GM12878 (cell line): ENCODE results near the gene GIGYF1. TPM values are rescaled to one million over a fixed set of nuclear protein-coding genes. Genes with fewer than 3 reads are reported as not detected.
"Not testable (repeated sequence)": the region's sequence is repeated elsewhere in the genome, so short reads cannot be mapped to it uniquely, and the experiment has no call there.

Experiments used
- ATAC-seq: fragments of 200-7000 bp; cut with Tn5 transposase; 3 replicates; pipeline ENCODE4 v1.9.1; 2020; ENCODE audit warnings: mild to moderate bottlenecking, moderate library complexity
- BruUV-seq: library from RNA; stranded (reverse); fragments of 400-500 nt; replicated peaks from 2 replicates; lab custom pipeline; 2021; lab: Mats Ljungman, UMichigan
- CTCF ChIA-PET: fragments of 300-600 bp; sonication (Branson Sonifier 250); formaldehyde crosslinking; extraction: SDS; loops from one replicate; lab custom pipeline; 2021; ENCODE audit warnings: inconsistent platforms; lab: Yijun Ruan, JAX
- POLR2A ChIA-PET: fragments of 350-600 bp; formaldehyde crosslinking; extraction: SDS; loops from one replicate; lab custom pipeline; 2021; ENCODE audit warnings: inconsistent platforms; lab: Charles Lee
- RAD21 ChIA-PET: fragments of 300-600 bp; sonication (Branson Sonifier 250); formaldehyde crosslinking; loops from one replicate; lab custom pipeline; 2023; ENCODE audit warnings: antibody characterized with exemption; ENCODE audit not compliant: unreplicated experiment; lab: Charles Lee
- SMC1A ChIA-PET: fragments of 300-600 bp; sonication (Branson Sonifier 250); formaldehyde crosslinking; loops from one replicate; lab custom pipeline; 2023; ENCODE audit not compliant: unreplicated experiment, uncharacterized antibody; lab: Charles Lee
- DNase-seq: peaks from one replicate; pipeline ENCODE4 v3.0.0-alpha.2; 2011; ENCODE audit warnings: low read depth, low spot score
- FAIRE-seq: peaks from 3 replicates; lab custom pipeline; 2011; peaks lifted over from hg19 to GRCh38; lab: Jason Lieb, UNC
- H2AFZ ChIP-seq: 2 replicates; pipeline ENCODE4 v1.6.0; 2011; ENCODE audit warnings: low read depth, low read length, control low read depth; ENCODE audit not compliant: control insufficient read depth
- H3K27ac ChIP-seq: 2 replicates; pipeline ENCODE4 v1.5.1; 2011; ENCODE audit warnings: control low read depth; ENCODE audit not compliant: control insufficient read depth, insufficient read depth
- H3K27me3 ChIP-seq, 2 experiments: replicated peaks in 1 of 2; 2 replicates each; pipeline versions ENCODE4 v1.6.0 to v1.6.1; 2011; ENCODE audit warnings: low read length in 1 of 2; ENCODE audit not compliant: control insufficient read depth in 2 of 2, insufficient read depth in 2 of 2
- H3K36me3 ChIP-seq, 2 experiments: 2 replicates each; pipeline ENCODE4 v1.5.1; 2011; ENCODE audit warnings: low read length in 1 of 2; ENCODE audit not compliant: control insufficient read depth in 2 of 2, insufficient read depth in 2 of 2
- H3K4me1 ChIP-seq: 2 replicates; pipeline ENCODE4 v1.6.1; 2011; ENCODE audit warnings: mild to moderate bottlenecking, low read length, moderate library complexity, mixed read lengths; ENCODE audit not compliant: control insufficient read depth, insufficient read depth
- H3K4me2 ChIP-seq: 2 replicates; pipeline ENCODE4 v1.6.0; 2011; ENCODE audit warnings: control low read depth; ENCODE audit not compliant: control insufficient read depth, insufficient read depth
- H3K4me3 ChIP-seq: fragments of 200-600 bp; sonication (generic); 2 replicates; pipeline ENCODE4 v1.5.1; 2016
- H3K79me2 ChIP-seq: 2 replicates; pipeline ENCODE4 v1.6.0; 2011; ENCODE audit warnings: low read length; ENCODE audit not compliant: control insufficient read depth, insufficient read depth
- H3K9ac ChIP-seq: 2 replicates; pipeline ENCODE4 v1.8.0; 2011; ENCODE audit warnings: low read length, control low read depth, mixed read lengths; ENCODE audit not compliant: control insufficient read depth, insufficient read depth
- H3K9me3 ChIP-seq: replicated peaks from 3 replicates; pipeline ENCODE4 v1.5.1; 2011; ENCODE audit warnings: mild to moderate bottlenecking, low read length; ENCODE audit not compliant: control insufficient read depth, insufficient read depth
- H4K20me1 ChIP-seq: 2 replicates; pipeline ENCODE4 v1.6.0; 2011; ENCODE audit not compliant: control insufficient read depth, insufficient read depth
- CHD4 ChIP-seq: fragments of 200-600 bp; sonication (generic); IDR thresholded peaks from 2 replicates; pipeline ENCODE4 v1.6.1; 2016; ENCODE audit warnings: mild to moderate bottlenecking
- HSF1 ChIP-seq: fragments of 150-350 bp; IDR thresholded peaks from 2 replicates; pipeline ENCODE4 v1.6.1; 2014; ENCODE audit warnings: mild to moderate bottlenecking, low read depth, low read length
- MXI1 ChIP-seq: fragments of 150-350 bp; IDR thresholded peaks from 2 replicates; pipeline ENCODE4 v1.6.1; 2011; ENCODE audit warnings: low read depth, mild to moderate bottlenecking, inconsistent platforms, low read length, improper control_type of control experiment
- MYB ChIP-seq: fragments of 150-350 bp; IDR thresholded peaks from 2 replicates; pipeline ENCODE4 v1.6.1; 2014; ENCODE audit warnings: mild to moderate bottlenecking, low read depth, low read length, borderline replicate concordance
- PBX3 ChIP-seq: IDR thresholded peaks from 2 replicates; pipeline ENCODE4 v1.6.1; 2011; ENCODE audit warnings: mild to moderate bottlenecking, low read depth, low read length, moderate library complexity; ENCODE audit not compliant: insufficient replicate concordance
- SIX5 ChIP-seq: IDR thresholded peaks from 2 replicates; pipeline ENCODE4 v1.6.1; 2011; ENCODE audit warnings: mild to moderate bottlenecking, low read depth, low read length, moderate library complexity; ENCODE audit not compliant: severe bottlenecking
- SMARCA5 ChIP-seq: fragments of 450-650 bp; IDR thresholded peaks from 2 replicates; pipeline ENCODE4 v1.6.1; 2017; ENCODE audit warnings: mild to moderate bottlenecking
- SRF ChIP-seq, 2 experiments: IDR thresholded peaks; 2 replicates each; pipeline ENCODE4 v1.6.1; 2011; ENCODE audit warnings: low read depth in 2 of 2, low read length in 2 of 2, mild to moderate bottlenecking in 1 of 2, moderate library complexity in 1 of 2
- SUZ12 ChIP-seq: fragments of 200-600 bp; sonication (generic); IDR thresholded peaks from one replicate; pipeline ENCODE4 v1.6.1; 2018; ENCODE audit warnings: antibody characterized with exemption, mild to moderate bottlenecking; ENCODE audit not compliant: unreplicated experiment
- TBL1XR1 ChIP-seq: IDR thresholded peaks from 2 replicates; pipeline ENCODE4 v1.6.1; 2012; ENCODE audit warnings: low read depth, low read length, improper control_type of control experiment
- WRNIP1 ChIP-seq: IDR thresholded peaks from 2 replicates; pipeline ENCODE4 v1.6.1; 2011; ENCODE audit warnings: low read depth, low read length, improper control_type of control experiment, borderline replicate concordance
- ZBED1 ChIP-seq: IDR thresholded peaks from 2 replicates; pipeline ENCODE4 v1.6.1; 2016; ENCODE audit warnings: borderline replicate concordance
- WGBS: methylation state at CpG from one replicate; pipeline ENCODE4 v1.1.6; 2016; ENCODE audit warnings: low lambda C conversion rate; ENCODE audit not compliant: insufficient replicate concordance, insufficient coverage; ENCODE audit errors: missing lambda C conversion rate; 5-methylcytosine and 5-hydroxymethylcytosine counted together
- in situ Hi-C: fragments of 300-500 bp; cut with MboI; formaldehyde crosslinking; loops from 9 replicates; pipeline ENCODE4 v1.14.3; 2018; ENCODE audit warnings: mixed read lengths
- intact Hi-C: fragments of 100-400 bp; cut with micrococcal nuclease; formaldehyde crosslinking; loops from one replicate; pipeline ENCODE4 v1.14.2; 2022; ENCODE audit not compliant: unreplicated experiment
- polyA plus RNA-seq, 11 experiments: library from polyadenylated mRNA; depleted of rRNA in 4 of 11; unstranded in 6 of 11; stranded (reverse) in 5 of 11; fragments of >200 nt; fragmentation: Nextera tagmentation in 4 of 11; fragmentation: Illumina TruSeq in 1 of 11; extraction: Ambion mirVana in 4 of 11; extraction: Trizol in 1 of 11; gene quantifications; 1 replicate in 1 of 11; 2 replicates in 10 of 11; pipeline versions ENCODE4 v1.2.1 to v1.2.3, GENCODE V29; 2011 to 2016; ENCODE audit warnings: inconsistent platforms in 2 of 11, missing spikeins in 2 of 11, low read depth in 1 of 11
- total RNA-seq, 4 experiments: library from RNA; depleted of rRNA in 3 of 4; stranded (reverse); fragments of >200 nt in 3 of 4; fragmentation: Illumina TruSeq in 1 of 4; extraction: Trizol in 1 of 4; gene quantifications; 2 replicates each; pipeline versions ENCODE4 v1.2.1 to v1.2.3, GENCODE V29; 2013 to 2021

GIGYF1 gene
- total and polyA plus RNA-seq, 10 of the 15 experiments (the other 5 are each of a cell fraction or from before 2014, with no cell fraction given), result 0.31 to 47.2 (median 9.9) TPM

GRCh38 chr7:100726996-100727761 is 33.1 kb upstream of the GIGYF1 start:
- DNase-seq (no peak), FAIRE-seq (no peak), ATAC-seq (no peak)
- BruUV-seq, result no TSS peak
- H3K36me3 ChIP-seq, result no peaks in the 10 kb centered on the region
- no peaks in the 10 kb centered on the region for H3K4me1 ChIP-seq
- intact Hi-C loops, result loop anchor here (5.0 kb wide), 1 partner anchor 250 kb away; the partner anchor contains the start of gene TSC22D4
- H3K4me3 ChIP-seq, result no peak overlapping the region
- no peak overlapping the region for H3K9ac ChIP-seq
- no peak overlapping the region for H3K27ac ChIP-seq
- ChIA-PET POLR2A (interaction anchor here (1.1 kb wide), 1 partner anchor 138 kb away, joined by 4 read pairs; no protein-coding TSS in a partner anchor), CTCF (interaction anchor here (1.5 to 6.4 kb wide), 4 partner anchors 21 to 331 kb away, joined by 3 to 56 read pairs (median 8); partner anchors contain the start of genes POP7 and SLC12A9), SMC1A (interaction anchor here (0.7 to 3.5 kb wide), 3 partner anchors 22 to 168 kb away, joined by 3 to 18 read pairs (median 4); partner anchors contain the start of gene POP7), RAD21 (interaction anchor here (0.6 kb wide), 1 partner anchor 22 kb away, joined by 3 read pairs; no protein-coding TSS in a partner anchor)
- no peak overlapping the region for H3K4me2 ChIP-seq
- H3K27me3 ChIP-seq, result peaks cover 0 to 8% of the 10 kb centered on the region in 2 experiments; a peak in 3 of 4 replicates
- no peaks in the 10 kb centered on the region for H3K9me3 ChIP-seq
- in situ Hi-C loops, result loop anchor here (5.0 kb wide), 1 partner anchor 255 kb away; no protein-coding TSS in a partner anchor
- H4K20me1 ChIP-seq, result no peaks in the 10 kb centered on the region
- no peaks in the 10 kb centered on the region for H3K79me2 ChIP-seq
- no peak overlapping the region for H2AFZ ChIP-seq
- 18% methylated on average over 12 of the region's 12 CpGs for WGBS
- TF ChIP-seq SMARCA5 (no peak), ZBED1 (no peak), HSF1 (no peak), SRF (IDR thresholded peaks at IDR 0.05; ENCODE audit: low read depth in 2 of 2, low read length in 2 of 2) (no peak), PBX3 (no peak), TBL1XR1 (no peak), SIX5 (no peak), MXI1 (no peak), CHD4 (no peak), MYB (no peak), WRNIP1 (no peak), SUZ12 (no peak)

- H3K4me2 ChIP-seq, H3K36me3 ChIP-seq, in situ Hi-C loops, POLR2A ChIA-PET, intact Hi-C loops, H3K9ac ChIP-seq, H3K27ac ChIP-seq, H4K20me1 ChIP-seq, H3K79me2 ChIP-seq, H3K9me3 ChIP-seq, ATAC-seq, FAIRE-seq, BruUV-seq, H3K4me3 ChIP-seq, H3K4me1 ChIP-seq, DNase-seq, H2AFZ ChIP-seq: not testable (repeated sequence)
- RAD21 ChIA-PET, result interaction anchor here (1.0 to 2.2 kb wide), 2 partner anchors 19 to 112 kb away, joined by 3 to 21 read pairs; partner anchors contain the start of genes MOSPD3 and POP7
- CTCF ChIA-PET, result interaction anchor here (0.7 to 6.4 kb wide), 7 partner anchors 11 to 1567 kb away, joined by 3 to 56 read pairs (median 3); partner anchors contain the start of genes MOSPD3 and POP7
- H3K27me3 ChIP-seq, result peaks cover 4 to 11% of the 10 kb centered on the region in 2 experiments
- 20% methylated on average over 2 of the region's 2 CpGs for WGBS
- SMC1A ChIA-PET, result interaction anchor here (3.5 kb wide), 1 partner anchor 19 kb away, joined by 18 read pairs; the partner anchor contains the start of gene POP7
Measured at GRCh38 chr7:100724364-100724763, 30.3 kb upstream of the GIGYF1 start.
